Tibial artery (tissue), 4 donors: Measurements from ENCODE around the gene TRAF3IP3.

Experiments
- DNase-seq, 2 donors: peaks; one replicate each; pipeline ENCODE4 v3.0.0-alpha.2; 2019
- H3K27ac ChIP-seq, 2 donors: fragments of 200-600 bp; sonication (generic) in 1 of 2; 1 replicate in 1 of 2; 2 replicates in 1 of 2; pipeline ENCODE4 v1.5.1; 2018 to 2019; ENCODE audit warnings: mild to moderate bottlenecking in 1 of 2
- H3K27me3 ChIP-seq, 2 donors: fragments of 200-600 bp; sonication (generic) in 1 of 2; one replicate each; pipeline versions ENCODE4 v1.5.1 to v1.6.0; 2016 to 2019
- H3K36me3 ChIP-seq, 3 donors: fragments of 200-600 bp; sonication (generic) in 2 of 3; one replicate each; pipeline ENCODE4 v1.5.1; 2016 to 2019; ENCODE audit warnings: mild to moderate bottlenecking in 2 of 3
- H3K4me1 ChIP-seq, 4 donors: fragments of 200-600 bp; sonication (generic) in 2 of 4; 1 replicate in 3 of 4; 2 replicates in 1 of 4; pipeline ENCODE4 v1.5.1; 2016 to 2019
- H3K4me3 ChIP-seq, 2 donors: fragments of 200-600 bp; sonication (generic) in 1 of 2; 1 replicate in 1 of 2; 2 replicates in 1 of 2; pipeline ENCODE4 v1.5.1; 2018 to 2019; ENCODE audit warnings: mild to moderate bottlenecking in 2 of 2
- H3K9me3 ChIP-seq, 3 donors: fragments of 200-600 bp; sonication (generic) in 1 of 3; one replicate each; pipeline ENCODE4 v1.5.1; 2016 to 2019
- intact Hi-C: fragments of 100-400 bp; cut with DNase I; formaldehyde crosslinking; loops from one replicate; pipeline ENCODE4 v1.15.0; 2023; ENCODE audit warnings: low total_unique reads
- TF ChIP-seq, protein P1 (sequence below), 2 experiments: fragments of 200-600 bp in 1 of 2; fragments of 450-650 bp in 1 of 2; IDR thresholded peaks; one replicate each; pipeline ENCODE4 v1.5.1; 2017 to 2019; ENCODE audit warnings: antibody characterized with exemption in 2 of 2, mild to moderate bottlenecking in 1 of 2, moderate library complexity in 1 of 2

TRAF3IP3 gene

DNA sequence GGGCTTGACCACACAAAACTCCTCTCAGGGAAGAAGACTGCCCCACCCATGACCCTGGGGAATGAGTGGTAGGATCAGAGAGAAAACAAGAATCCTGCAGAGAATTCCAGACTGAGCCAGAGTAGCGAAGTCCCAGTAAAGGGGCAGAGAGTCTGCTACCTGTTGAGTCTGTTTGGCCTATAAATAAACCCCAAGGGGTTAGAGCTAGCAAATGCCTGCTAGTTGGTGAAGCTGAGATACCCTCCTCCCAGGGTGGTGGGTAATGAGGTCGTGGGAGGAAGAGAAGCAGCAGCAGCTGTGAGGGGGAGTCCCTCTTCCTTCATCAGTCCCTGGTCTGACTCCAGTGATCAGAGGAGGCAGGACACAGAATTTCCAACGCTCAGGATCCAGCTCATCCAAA, 2.5 kb downstream of the TRAF3IP3 start:
- no peaks in the 10 kb centered on the region for H3K9me3 ChIP-seq
- no peak overlapping the region for H3K27ac ChIP-seq
- no peak for DNase-seq
- no peaks in the 10 kb centered on the region for H3K27me3 ChIP-seq
- TF ChIP-seq, protein P1, sequence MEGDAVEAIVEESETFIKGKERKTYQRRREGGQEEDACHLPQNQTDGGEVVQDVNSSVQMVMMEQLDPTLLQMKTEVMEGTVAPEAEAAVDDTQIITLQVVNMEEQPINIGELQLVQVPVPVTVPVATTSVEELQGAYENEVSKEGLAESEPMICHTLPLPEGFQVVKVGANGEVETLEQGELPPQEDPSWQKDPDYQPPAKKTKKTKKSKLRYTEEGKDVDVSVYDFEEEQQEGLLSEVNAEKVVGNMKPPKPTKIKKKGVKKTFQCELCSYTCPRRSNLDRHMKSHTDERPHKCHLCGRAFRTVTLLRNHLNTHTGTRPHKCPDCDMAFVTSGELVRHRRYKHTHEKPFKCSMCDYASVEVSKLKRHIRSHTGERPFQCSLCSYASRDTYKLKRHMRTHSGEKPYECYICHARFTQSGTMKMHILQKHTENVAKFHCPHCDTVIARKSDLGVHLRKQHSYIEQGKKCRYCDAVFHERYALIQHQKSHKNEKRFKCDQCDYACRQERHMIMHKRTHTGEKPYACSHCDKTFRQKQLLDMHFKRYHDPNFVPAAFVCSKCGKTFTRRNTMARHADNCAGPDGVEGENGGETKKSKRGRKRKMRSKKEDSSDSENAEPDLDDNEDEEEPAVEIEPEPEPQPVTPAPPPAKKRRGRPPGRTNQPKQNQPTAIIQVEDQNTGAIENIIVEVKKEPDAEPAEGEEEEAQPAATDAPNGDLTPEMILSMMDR (IDR thresholded peaks at IDR 0.05): no peak
- no peaks in the 10 kb centered on the region for H3K36me3 ChIP-seq
- H3K4me3 ChIP-seq: no peak overlapping the region
- intact Hi-C loops: no loop called here
- no peaks in the 10 kb centered on the region for H3K4me1 ChIP-seq

DNA sequence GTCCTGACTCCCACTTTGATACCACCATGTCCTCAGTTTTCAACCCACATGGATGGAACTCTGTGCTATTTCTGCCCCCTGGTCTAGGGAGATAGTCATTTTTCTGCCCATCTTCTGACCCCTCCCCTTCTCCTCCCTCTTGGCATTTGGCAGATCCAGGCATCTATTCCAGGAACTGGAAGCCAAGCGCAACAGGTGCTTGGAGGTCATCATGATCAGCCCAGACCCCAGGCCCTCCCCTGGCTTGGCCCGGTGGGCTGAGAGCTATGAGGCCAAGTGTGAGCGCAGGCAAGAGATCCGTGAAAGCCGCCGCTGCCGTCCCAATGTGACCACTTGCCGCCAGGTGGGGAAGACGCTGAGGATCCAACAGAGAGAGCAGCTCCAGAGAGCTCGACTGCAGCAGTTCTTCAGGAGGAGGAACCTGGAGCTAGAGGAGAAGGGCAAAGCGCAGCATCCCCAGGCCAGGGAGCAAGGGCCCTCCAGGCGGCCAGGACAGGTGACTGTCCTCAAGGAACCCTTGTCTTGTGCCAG, 4.0 kb downstream of the TRAF3IP3 start:
- H3K9me3 ChIP-seq: no peaks in the 10 kb centered on the region
- intact Hi-C loops: no loop called here
- DNase-seq: no peak
- H3K36me3 ChIP-seq: no peaks in the 10 kb centered on the region
- H3K4me3 ChIP-seq: no peak overlapping the region
- no peaks in the 10 kb centered on the region for H3K4me1 ChIP-seq
- no peaks in the 10 kb centered on the region for H3K27me3 ChIP-seq
- H3K27ac ChIP-seq: no peak overlapping the region
- TF ChIP-seq, protein P1 (IDR thresholded peaks at IDR 0.05): no peak

DNA sequence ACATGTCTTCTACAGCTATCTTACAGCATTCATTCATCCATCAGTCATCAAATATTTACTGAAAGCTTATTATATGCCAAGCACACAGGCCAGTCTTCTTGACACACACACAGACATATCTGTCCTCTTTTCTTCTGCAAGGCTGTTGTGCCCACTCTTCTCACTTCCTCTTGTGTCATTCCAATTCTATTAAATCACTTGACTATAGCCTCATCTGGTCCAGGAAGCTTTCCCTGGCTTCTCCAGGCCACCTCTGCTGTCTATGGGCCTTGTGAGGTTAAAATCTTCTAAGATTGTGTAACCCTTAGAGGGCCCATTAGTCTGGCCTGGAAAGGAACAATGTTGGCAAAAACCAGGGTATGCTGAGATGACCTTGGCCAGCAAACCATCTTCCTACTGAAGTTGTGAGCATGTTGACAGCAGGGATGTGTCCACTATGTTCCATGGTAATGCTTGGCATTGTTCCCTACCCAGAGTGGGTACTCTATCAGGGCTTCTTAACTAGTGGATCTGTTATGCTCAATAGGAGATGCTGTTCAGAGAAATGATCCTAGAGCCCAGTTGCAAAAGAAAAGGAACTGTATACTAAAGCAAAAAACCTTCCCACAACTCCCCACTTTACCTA, 5.3 kb downstream of the TRAF3IP3 start:
- intact Hi-C loops: no loop called here
- Histone ChIP-seq H3K36me3 (no peaks in the 10 kb centered on the region), H3K9me3 (no peaks in the 10 kb centered on the region), H3K27me3 (no peaks in the 10 kb centered on the region), H3K27ac (no peak overlapping the region), H3K4me1 (no peaks in the 10 kb centered on the region), H3K4me3 (no peak overlapping the region)
- TF ChIP-seq, protein P1 (IDR thresholded peaks at IDR 0.05): no peak
- no peak for DNase-seq

DNA sequence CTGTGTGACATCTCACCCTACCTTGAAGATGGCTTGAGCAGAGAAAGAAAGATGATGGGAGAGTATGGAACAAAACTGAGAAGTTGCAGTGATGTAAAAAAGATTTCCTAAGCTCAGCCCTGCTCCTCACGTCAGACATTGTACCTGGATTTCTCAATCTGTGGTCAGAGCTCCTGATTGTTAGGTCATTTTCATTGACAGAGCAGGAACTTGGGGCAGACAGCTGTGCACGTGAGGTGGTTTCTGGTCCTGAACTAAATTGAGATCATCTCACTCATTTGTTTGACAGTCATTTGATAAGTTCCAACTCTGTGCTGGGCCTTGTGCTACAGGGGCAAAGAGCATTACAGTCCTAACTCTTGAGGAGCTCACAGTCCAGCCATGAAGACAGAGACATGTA, 10.2 kb downstream of the TRAF3IP3 start:
- no peaks in the 10 kb centered on the region for H3K36me3 ChIP-seq
- TF ChIP-seq, protein P1 (IDR thresholded peaks at IDR 0.05): no peak
- peaks cover 0 to 25% (median 23%) of the 10 kb centered on the region in 4 donors for H3K4me1 ChIP-seq
- H3K27ac ChIP-seq: no peak overlapping the region
- no peaks in the 10 kb centered on the region for H3K27me3 ChIP-seq
- no peak overlapping the region for H3K4me3 ChIP-seq
- no peak for DNase-seq
- H3K9me3 ChIP-seq: no peaks in the 10 kb centered on the region
- intact Hi-C loops: no loop called here

DNA sequence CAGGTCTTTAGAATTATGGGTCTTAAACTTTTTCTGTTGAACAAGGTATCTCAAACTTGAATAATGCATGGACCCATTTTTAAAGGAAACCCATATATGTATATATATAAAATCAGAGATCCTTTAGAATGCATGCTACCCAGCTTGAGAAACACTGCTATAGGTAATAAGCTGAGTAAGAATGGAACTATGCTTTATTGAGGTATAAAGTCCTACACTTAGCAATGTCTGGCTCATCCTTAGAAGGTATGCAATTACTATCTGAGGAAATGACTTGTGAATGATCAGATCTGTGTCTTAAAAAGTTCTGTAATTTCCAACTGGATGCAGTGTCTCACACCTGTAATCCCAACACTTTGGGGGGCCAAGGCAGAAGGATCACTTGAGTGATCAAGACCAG, 11.2 kb downstream of the TRAF3IP3 start:
- H3K27ac ChIP-seq: no peak overlapping the region

More for the DNA sequence above, 11.2 kb downstream of the TRAF3IP3 start:
- Histone ChIP-seq H3K9me3 (no peaks in the 10 kb centered on the region), H3K4me3 (no peak overlapping the region), H3K36me3 (no peaks in the 10 kb centered on the region), H3K4me1 (peaks cover 0 to 25% (median 23%) of the 10 kb centered on the region in 4 donors), H3K27me3 (no peaks in the 10 kb centered on the region)
- no peak for DNase-seq
- intact Hi-C loops: no loop called here
- TF ChIP-seq, protein P1 (IDR thresholded peaks at IDR 0.05): no peak
